ENCODE measurements around the gene ATP2C1.
"Not testable (repeated sequence)": the region's sequence is repeated elsewhere in the genome, so short reads cannot be mapped to it uniquely, and the experiment has no call there.

Gene ATP2C1

DNA sequence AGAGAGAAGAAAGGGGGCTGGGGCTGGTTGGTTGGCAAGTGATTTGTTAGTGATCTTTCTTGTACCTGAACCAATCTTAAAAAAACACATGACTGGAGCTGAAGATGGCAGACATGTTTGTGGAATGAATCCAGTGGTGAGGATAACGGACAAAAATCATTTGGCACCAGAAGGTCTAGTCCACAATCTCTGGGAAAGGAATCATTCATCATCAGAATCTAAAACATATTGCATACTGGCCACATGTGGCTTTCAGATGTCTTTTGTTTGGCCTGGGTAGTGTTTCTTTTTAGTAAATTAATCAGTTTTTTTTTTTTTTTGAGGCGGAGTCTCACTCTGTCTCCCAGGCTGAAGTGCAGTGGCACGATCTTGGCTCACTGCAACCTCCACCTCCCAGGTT lies 137.8 kb downstream of the ATP2C1 start:
- no peak overlapping the region for H3K4me3 ChIP-seq (ENCODE audit: insufficient read depth, low read depth, low read length)
- 0 to 46% methylated on average over 1 to 2 of the region's 3 CpGs for WGBS, 2 experiments
- H3K27ac ChIP-seq (ENCODE audit: insufficient read depth, low read depth, low read length, poor library complexity, severe bottlenecking) = no peak overlapping the region
- H3K9me3 ChIP-seq (ENCODE audit: control insufficient read depth, low read length) = no peaks in the 10 kb centered on the region
- no peaks in the 10 kb centered on the region for H3K27me3 ChIP-seq (ENCODE audit: control insufficient read depth, insufficient read depth, low read length, poor library complexity, severe bottlenecking)
- H3K36me3 ChIP-seq (ENCODE audit: control insufficient read depth, insufficient read depth, low read length) = no peaks in the 10 kb centered on the region
- H3K4me1 ChIP-seq (ENCODE audit: control insufficient read depth, insufficient read depth, low read length) = no peaks in the 10 kb centered on the region

DNA sequence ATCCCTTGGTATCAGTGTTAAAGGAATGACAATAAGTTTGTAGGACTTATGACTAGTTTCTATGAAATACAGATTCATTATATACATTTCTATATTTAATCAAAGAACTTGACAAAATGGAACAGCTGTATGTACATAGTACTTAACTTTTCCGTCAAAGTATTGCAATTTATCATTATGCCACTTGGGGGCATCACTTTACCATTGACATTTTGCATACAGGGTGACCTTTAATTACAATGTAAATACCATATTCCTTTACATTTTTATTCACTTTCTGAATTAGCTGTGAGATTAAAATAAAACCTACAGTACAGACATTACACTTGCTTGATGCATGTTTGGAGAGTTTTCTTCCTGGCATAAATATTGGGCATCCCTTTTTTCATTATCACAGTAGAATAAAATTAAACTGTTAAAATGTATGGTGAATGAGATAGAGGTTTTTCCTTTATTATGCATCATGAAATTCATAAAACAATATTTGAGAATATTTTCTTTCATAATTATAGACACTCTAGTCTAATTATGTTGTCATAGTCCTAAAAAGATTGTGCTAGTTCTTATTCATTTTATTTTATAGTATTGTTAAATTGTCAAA lies 139.7 kb downstream of the ATP2C1 start:
- WGBS, 2 experiments = 0 to 13% methylated on average over 1 of the region's 1 CpG

DNA sequence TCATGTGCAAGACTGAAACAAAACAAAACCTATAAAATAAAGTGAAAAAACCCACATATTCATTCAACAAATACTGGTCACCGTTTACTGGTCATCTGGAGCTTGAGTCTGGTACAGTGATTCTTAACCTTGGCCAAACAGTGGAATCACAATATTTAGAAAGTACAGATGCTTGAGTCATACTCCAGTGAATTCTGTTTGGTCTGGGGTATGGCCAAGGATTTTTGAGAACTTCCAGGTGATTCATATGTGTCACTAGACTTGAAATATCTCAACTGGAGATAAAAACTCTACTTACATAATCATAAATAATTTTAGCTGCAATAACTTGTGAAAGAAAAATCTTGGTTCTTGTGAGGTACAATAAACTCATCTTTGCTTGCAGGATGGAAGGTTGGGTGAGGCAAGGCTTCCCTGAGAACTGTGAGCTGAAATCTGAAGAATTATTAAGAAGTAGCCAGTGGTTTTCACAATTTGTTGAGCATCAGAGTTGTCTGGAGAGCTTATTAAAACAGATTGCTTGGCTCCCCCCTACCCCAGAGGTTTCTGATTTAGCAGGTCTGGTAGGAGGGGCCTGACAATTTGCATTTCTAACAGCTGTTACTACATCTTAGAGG lies 142.4 kb downstream of the ATP2C1 start:
- Histone ChIP-seq H3K9me3 (ENCODE audit: control insufficient read depth, low read length) (no peaks in the 10 kb centered on the region), H3K36me3 (ENCODE audit: control insufficient read depth, insufficient read depth, low read length) (no peaks in the 10 kb centered on the region), H3K27me3 (ENCODE audit: control insufficient read depth, insufficient read depth, low read length, poor library complexity, severe bottlenecking) (no peaks in the 10 kb centered on the region), H3K4me1 (ENCODE audit: control insufficient read depth, insufficient read depth, low read length) (no peaks in the 10 kb centered on the region), H3K27ac (ENCODE audit: insufficient read depth, low read depth, low read length, poor library complexity, severe bottlenecking) (no peak overlapping the region), H3K4me3 (ENCODE audit: insufficient read depth, low read depth, low read length) (no peak overlapping the region)
- 96 to 100% methylated on average over 1 of the region's 1 CpG for WGBS, 2 experiments

More for the DNA sequence above, 139.7 kb downstream of the ATP2C1 start:
- Histone ChIP-seq H3K36me3 (ENCODE audit: control insufficient read depth, insufficient read depth, low read length) (no peaks in the 10 kb centered on the region), H3K27ac (ENCODE audit: insufficient read depth, low read depth, low read length, poor library complexity, severe bottlenecking) (no peak overlapping the region), H3K4me3 (ENCODE audit: insufficient read depth, low read depth, low read length) (no peak overlapping the region), H3K4me1 (ENCODE audit: control insufficient read depth, insufficient read depth, low read length) (no peaks in the 10 kb centered on the region), H3K9me3 (ENCODE audit: control insufficient read depth, low read length) (no peaks in the 10 kb centered on the region), H3K27me3 (ENCODE audit: control insufficient read depth, insufficient read depth, low read length, poor library complexity, severe bottlenecking) (no peaks in the 10 kb centered on the region)

DNA sequence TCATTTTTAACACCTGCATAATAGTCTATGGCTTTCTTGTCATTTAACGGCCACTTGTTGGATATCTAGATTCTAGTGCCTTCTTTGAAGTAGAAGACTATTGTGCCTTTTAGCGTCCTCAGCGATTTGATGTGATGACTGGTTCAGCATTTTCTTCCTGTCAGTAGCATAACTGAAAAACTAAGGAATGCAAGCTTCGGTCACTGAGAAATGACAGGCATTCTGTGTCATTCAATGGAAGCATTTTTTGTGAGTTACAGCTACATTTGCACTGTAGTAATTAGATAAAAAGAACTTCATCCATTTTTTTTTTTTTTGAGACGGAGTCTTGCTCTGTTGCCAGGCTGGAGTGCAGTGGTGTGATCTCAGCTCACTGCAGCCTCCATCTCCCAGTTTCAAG lies 143.1 kb downstream of the ATP2C1 start:
- Histone ChIP-seq H3K27ac (ENCODE audit: insufficient read depth, low read depth, low read length, poor library complexity, severe bottlenecking) (no peak overlapping the region), H3K4me1 (ENCODE audit: control insufficient read depth, insufficient read depth, low read length) (no peaks in the 10 kb centered on the region), H3K4me3 (ENCODE audit: insufficient read depth, low read depth, low read length) (no peak overlapping the region), H3K36me3 (ENCODE audit: control insufficient read depth, insufficient read depth, low read length) (no peaks in the 10 kb centered on the region), H3K27me3 (ENCODE audit: control insufficient read depth, insufficient read depth, low read length, poor library complexity, severe bottlenecking) (no peaks in the 10 kb centered on the region), H3K9me3 (ENCODE audit: control insufficient read depth, low read length) (no peaks in the 10 kb centered on the region)
- WGBS, 2 experiments = 93 to 95% methylated on average over 5 of the region's 5 CpGs

DNA sequence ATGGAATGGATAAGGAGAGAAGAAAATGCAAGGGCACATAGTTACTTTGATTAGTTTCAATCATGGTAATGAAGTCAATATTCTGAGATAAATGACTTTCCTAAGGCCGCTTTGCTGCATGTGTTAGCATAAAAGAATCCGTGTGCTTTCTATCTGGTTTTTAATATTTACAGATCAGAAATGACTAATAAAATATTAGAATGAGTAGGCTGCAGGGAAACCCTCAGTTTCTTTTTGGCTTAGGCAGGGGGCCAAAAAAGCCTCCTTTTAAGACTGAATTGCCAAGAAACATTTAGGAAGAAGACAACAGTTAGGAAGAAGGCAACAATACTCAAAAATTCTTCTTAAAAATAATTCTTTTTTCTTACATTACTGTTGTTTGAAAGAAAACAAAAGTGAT lies 144.4 kb downstream of the ATP2C1 start:
- Histone ChIP-seq H3K9me3 (ENCODE audit: control insufficient read depth, low read length) (no peaks in the 10 kb centered on the region), H3K27me3 (ENCODE audit: control insufficient read depth, insufficient read depth, low read length, poor library complexity, severe bottlenecking) (no peaks in the 10 kb centered on the region), H3K4me3 (ENCODE audit: insufficient read depth, low read depth, low read length) (no peak overlapping the region), H3K27ac (ENCODE audit: insufficient read depth, low read depth, low read length, poor library complexity, severe bottlenecking) (no peak overlapping the region), H3K36me3 (ENCODE audit: control insufficient read depth, insufficient read depth, low read length) (no peaks in the 10 kb centered on the region), H3K4me1 (ENCODE audit: control insufficient read depth, insufficient read depth, low read length) (no peaks in the 10 kb centered on the region)
- 97 to 100% methylated on average over 2 of the region's 2 CpGs for WGBS, 2 experiments

DNA sequence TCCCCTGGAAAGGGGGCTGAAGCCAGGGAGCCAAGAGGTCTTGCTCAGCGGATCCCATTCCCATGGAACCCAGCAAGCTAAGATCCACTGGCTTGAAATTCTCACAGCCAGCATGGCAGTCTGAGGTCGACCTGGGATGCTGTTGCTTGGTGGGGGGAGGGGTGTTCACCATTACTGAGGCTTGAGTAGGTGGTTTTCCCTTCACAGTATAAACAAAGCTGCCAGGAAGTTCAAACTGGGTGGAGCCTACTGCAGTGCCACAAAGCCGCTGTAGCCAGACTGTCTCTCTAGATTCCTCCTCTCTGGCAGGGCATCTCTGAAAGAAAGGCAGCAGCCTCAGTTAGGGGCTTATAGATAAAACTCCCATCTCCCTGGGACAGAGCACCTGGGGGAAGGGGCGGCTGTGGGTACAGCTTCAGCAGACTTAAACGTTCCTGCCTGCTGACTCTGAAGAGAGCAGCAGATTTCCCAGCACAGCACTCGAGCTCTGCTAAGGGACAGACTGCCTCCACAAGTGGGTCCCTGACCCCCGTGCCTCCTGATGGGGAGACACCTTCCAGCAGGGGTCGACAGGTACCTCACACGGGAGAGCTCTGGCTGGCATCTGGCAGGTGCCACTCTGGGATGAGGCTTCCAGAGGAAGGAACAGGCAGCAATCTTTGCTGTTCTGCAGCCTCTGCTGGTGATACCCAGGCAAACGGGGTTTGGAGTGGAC lies 148.5 kb downstream of the ATP2C1 start:
- not testable (repeated sequence) for H3K4me3 ChIP-seq (ENCODE audit: insufficient read depth, low read depth, low read length); H3K27me3 ChIP-seq (ENCODE audit: control insufficient read depth, insufficient read depth, low read length, poor library complexity, severe bottlenecking)
- WGBS, 2 experiments = 77 to 79% methylated on average over 10 of the region's 10 CpGs

DNA sequence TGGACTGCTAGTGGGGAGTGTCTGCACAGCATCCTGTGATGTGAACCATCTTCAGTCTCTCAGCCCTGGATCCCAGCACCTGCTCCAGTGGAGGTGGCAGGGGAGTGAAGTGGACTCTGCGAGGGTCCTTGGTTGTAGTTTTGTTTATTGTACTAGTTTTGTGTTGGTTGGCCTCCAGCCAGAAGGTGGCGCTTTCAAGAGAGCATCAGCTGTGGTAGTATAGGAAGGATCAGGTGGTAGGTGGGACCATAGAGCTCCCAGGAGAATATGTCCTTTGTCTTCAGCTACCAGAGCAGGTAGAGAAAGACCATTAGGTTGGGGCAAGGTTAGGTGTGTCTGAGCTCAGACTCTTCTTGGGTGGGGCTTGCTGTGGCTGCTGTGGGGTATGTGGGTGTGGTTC lies 153.7 kb downstream of the ATP2C1 start:
- H3K36me3 ChIP-seq (ENCODE audit: control insufficient read depth, insufficient read depth, low read length) = no peaks in the 10 kb centered on the region
- H3K4me3 ChIP-seq (ENCODE audit: insufficient read depth, low read depth, low read length) = no peak overlapping the region
- H3K4me1 ChIP-seq (ENCODE audit: control insufficient read depth, insufficient read depth, low read length) = peaks cover 13% of the 10 kb centered on the region
- 93 to 94% methylated on average over 2 of the region's 2 CpGs for WGBS, 2 experiments
- H3K27me3 ChIP-seq (ENCODE audit: control insufficient read depth, insufficient read depth, low read length, poor library complexity, severe bottlenecking) = no peaks in the 10 kb centered on the region
- H3K9me3 ChIP-seq (ENCODE audit: control insufficient read depth, low read length) = no peaks in the 10 kb centered on the region
- H3K27ac ChIP-seq (ENCODE audit: insufficient read depth, low read depth, low read length, poor library complexity, severe bottlenecking) = no peak overlapping the region

More for the DNA sequence above, 148.5 kb downstream of the ATP2C1 start:
- not testable (repeated sequence) for H3K36me3 ChIP-seq (ENCODE audit: control insufficient read depth, insufficient read depth, low read length); H3K9me3 ChIP-seq (ENCODE audit: control insufficient read depth, low read length); H3K27ac ChIP-seq (ENCODE audit: insufficient read depth, low read depth, low read length, poor library complexity, severe bottlenecking); H3K4me1 ChIP-seq (ENCODE audit: control insufficient read depth, insufficient read depth, low read length)

DNA sequence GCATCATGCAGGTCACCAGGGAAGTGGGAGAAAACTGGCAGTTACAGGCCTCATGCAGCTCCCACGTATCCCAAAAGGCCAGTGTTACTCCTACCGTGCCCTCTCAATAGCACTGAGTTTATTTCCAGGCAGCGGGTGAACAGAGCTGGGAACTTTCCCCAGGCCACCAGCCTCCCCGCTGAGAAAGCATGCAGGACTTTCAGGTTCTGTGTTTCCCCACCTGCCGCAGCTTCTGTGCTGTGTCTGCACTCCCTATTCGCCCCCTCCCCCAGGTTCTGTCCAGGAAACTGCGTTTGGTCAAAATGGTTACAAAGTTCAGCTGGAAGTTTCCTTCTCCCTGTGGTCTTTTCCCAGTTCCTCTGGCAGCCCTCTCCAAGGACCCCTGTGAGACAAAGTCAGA lies 154.1 kb downstream of the ATP2C1 start:
- 89 to 90% methylated on average over 7 of the region's 7 CpGs for WGBS, 2 experiments
- no peaks in the 10 kb centered on the region for H3K9me3 ChIP-seq (ENCODE audit: control insufficient read depth, low read length)

DNA sequence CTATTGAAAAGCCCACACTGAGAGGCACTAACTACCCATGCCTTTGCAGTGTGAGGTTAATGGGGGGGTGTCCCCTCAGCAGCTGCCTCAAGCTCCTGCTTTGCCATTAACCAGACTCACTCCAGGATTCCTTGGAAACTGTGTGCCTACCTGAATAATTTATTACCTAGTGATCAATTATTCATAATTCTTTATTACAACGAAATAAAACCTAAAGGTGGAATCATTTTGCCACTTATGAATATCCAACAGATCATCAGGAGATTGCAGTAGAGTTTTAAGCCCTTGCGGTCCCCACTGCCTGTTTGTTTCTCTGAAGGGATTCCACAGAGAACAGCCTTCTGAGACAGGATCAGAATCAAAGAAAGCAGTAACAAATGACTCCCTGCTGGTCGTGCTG lies 156.1 kb downstream of the ATP2C1 start:
- Histone ChIP-seq H3K4me3 (ENCODE audit: insufficient read depth, low read depth, low read length) (no peak overlapping the region), H3K4me1 (ENCODE audit: control insufficient read depth, insufficient read depth, low read length) (peaks cover 13% of the 10 kb centered on the region), H3K9me3 (ENCODE audit: control insufficient read depth, low read length) (no peaks in the 10 kb centered on the region), H3K36me3 (ENCODE audit: control insufficient read depth, insufficient read depth, low read length) (no peaks in the 10 kb centered on the region), H3K27me3 (ENCODE audit: control insufficient read depth, insufficient read depth, low read length, poor library complexity, severe bottlenecking) (no peaks in the 10 kb centered on the region), H3K27ac (ENCODE audit: insufficient read depth, low read depth, low read length, poor library complexity, severe bottlenecking) (peak overlapping the region; percentile 53)
- WGBS, 2 experiments = 71 to 74% methylated on average over 3 of the region's 3 CpGs

More for the DNA sequence above, 154.1 kb downstream of the ATP2C1 start:
- peaks cover 13% of the 10 kb centered on the region for H3K4me1 ChIP-seq (ENCODE audit: control insufficient read depth, insufficient read depth, low read length)
- H3K27ac ChIP-seq (ENCODE audit: insufficient read depth, low read depth, low read length, poor library complexity, severe bottlenecking) = no peak overlapping the region
- no peaks in the 10 kb centered on the region for H3K36me3 ChIP-seq (ENCODE audit: control insufficient read depth, insufficient read depth, low read length)
- no peak overlapping the region for H3K4me3 ChIP-seq (ENCODE audit: insufficient read depth, low read depth, low read length)
- H3K27me3 ChIP-seq (ENCODE audit: control insufficient read depth, insufficient read depth, low read length, poor library complexity, severe bottlenecking) = no peaks in the 10 kb centered on the region

DNA sequence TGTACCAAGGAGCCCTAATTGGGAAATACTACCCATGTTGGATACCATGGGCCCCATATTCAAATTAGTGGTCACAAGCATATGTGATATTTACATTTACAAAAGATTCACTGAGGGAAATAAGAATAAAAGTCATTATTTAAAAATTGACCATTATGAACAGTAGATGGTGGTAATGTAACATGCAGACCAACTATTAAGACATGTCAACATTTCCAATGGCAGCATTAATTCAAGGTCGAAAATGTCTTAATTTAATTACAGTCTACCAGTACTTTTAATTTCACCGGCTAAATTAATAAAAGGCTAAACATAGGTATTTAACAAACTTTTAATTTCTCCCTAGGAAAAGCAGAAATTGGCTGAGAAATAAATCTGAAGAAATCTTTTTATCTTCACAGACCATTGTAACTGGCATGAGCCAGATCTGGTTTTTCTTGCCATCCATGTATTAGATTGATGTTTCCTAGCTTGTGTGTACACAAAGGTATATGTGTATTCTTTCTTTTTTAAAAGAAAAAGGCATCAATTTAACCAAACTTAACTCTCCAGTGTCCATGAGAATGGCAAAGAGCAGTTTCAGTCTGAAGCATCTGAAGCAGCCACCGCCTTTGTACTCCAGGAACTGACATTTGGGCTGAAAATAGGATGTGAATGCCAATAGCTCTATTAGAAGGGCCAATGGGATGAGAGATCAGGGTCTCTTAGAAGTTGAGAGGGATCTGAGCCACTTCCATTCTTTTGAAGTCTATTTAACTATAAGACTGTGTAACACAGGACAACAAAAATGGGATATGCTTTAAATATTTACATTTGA lies 159.4 kb downstream of the ATP2C1 start:
- no peak overlapping the region for H3K27ac ChIP-seq (ENCODE audit: insufficient read depth, low read depth, low read length, poor library complexity, severe bottlenecking)
- H3K4me1 ChIP-seq (ENCODE audit: control insufficient read depth, insufficient read depth, low read length) = peaks cover 10% of the 10 kb centered on the region
- H3K27me3 ChIP-seq (ENCODE audit: control insufficient read depth, insufficient read depth, low read length, poor library complexity, severe bottlenecking) = no peaks in the 10 kb centered on the region
- no peaks in the 10 kb centered on the region for H3K9me3 ChIP-seq (ENCODE audit: control insufficient read depth, low read length)
- no peak overlapping the region for H3K4me3 ChIP-seq (ENCODE audit: insufficient read depth, low read depth, low read length)
- no peaks in the 10 kb centered on the region for H3K36me3 ChIP-seq (ENCODE audit: control insufficient read depth, insufficient read depth, low read length)
- whole genome bisulfite sequencing, 2 experiments = 96 to 97% methylated on average over 2 to 3 of the region's 3 CpGs

All from ectodermal cell (in vitro differentiated cells).